Heart right ventricle (tissue), 16 donors: ENCODE measurements around the gene FTO. TPM values are rescaled to one million over a fixed set of nuclear protein-coding genes. Genes with fewer than 3 reads are reported as not detected.

Experiments
- ATAC-seq, 8 donors: fragments of 200-7000 bp; cut with Tn5 transposase; one replicate each; pipeline ENCODE4 v1.9.1; 2020; ENCODE audit warnings: mild to moderate bottlenecking in 8 of 8, moderate library complexity in 8 of 8, moderate number of reproducible peaks in 1 of 8
- DNase-seq, 2 donors: peaks; one replicate each; pipeline ENCODE4 v3.0.0-alpha.2; 2020
- H3K27ac ChIP-seq, 10 donors: fragments of 200-600 bp; sonication (generic) in 2 of 10; one replicate each; pipeline versions ENCODE4 v1.5.0 to v1.8.0; 2020 to 2022; ENCODE audit warnings: mild to moderate bottlenecking in 3 of 10
- H3K27me3 ChIP-seq, 7 donors: fragments of 200-600 bp; one replicate each; pipeline ENCODE4 v1.8.0; 2021 to 2022; ENCODE audit warnings: mild to moderate bottlenecking in 2 of 7
- H3K36me3 ChIP-seq, 9 donors: fragments of 200-600 bp; sonication (generic) in 1 of 9; one replicate each; pipeline versions ENCODE4 v1.5.0 to v1.8.0; 2020 to 2022; ENCODE audit warnings: mild to moderate bottlenecking in 2 of 9
- H3K4me1 ChIP-seq, 9 donors: fragments of 200-600 bp; sonication (generic) in 1 of 9; one replicate each; pipeline versions ENCODE4 v1.5.0 to v1.8.0; 2020 to 2022; ENCODE audit warnings: mild to moderate bottlenecking in 4 of 9
- H3K4me3 ChIP-seq, 10 donors: fragments of 200-600 bp; sonication (generic) in 2 of 10; one replicate each; pipeline versions ENCODE4 v1.5.0 to v1.8.0; 2020 to 2022; ENCODE audit warnings: mild to moderate bottlenecking in 7 of 10, moderate library complexity in 2 of 10
- H3K9me3 ChIP-seq, 11 donors: fragments of 200-600 bp in 10 of 11; sonication (generic) in 2 of 11; one replicate each; pipeline versions ENCODE4 v1.5.0 to v1.8.0; 2013 to 2022; ENCODE audit warnings: mild to moderate bottlenecking in 2 of 11, control low read depth in 1 of 11, moderate library complexity in 1 of 11
- WGBS, 2 donors: extraction: QIAGEN DNeasy Blood & Tissue Kit; methylation state at CpG; one replicate each; pipeline ENCODE4 v1.1.7; 2013; ENCODE audit warnings: inconsistent platforms in 1 of 2; 5-methylcytosine and 5-hydroxymethylcytosine counted together
- intact Hi-C, 10 donors: fragments of 100-400 bp; cut with DNase I; formaldehyde crosslinking; loops; one replicate each; pipeline versions ENCODE4 v1.11.1 to v1.14.2; 2022
- polyA plus RNA-seq, 2 donors: library from polyadenylated mRNA; stranded (reverse); fragments of 200-250 nt; gene quantifications; one replicate each; pipeline ENCODE4 v1.2.3, GENCODE V29; 2013
- total RNA-seq, 10 donors: library from RNA; stranded (reverse); fragmentation: NEBNext Ultra II Directional in 3 of 10; extraction: Animal tissue kit (Norgen Biotek cat#: 25700) in 3 of 10; gene quantifications; one replicate each; pipeline versions ENCODE4 v1.2.1 to v1.2.4, GENCODE V29; 2021 to 2023
- TF ChIP-seq, protein P1 (sequence below), 9 donors: fragments of 200-600 bp; sonication (generic) in 2 of 9; IDR thresholded peaks; one replicate each; pipeline versions ENCODE4 v1.5.0 to v1.8.0; 2021 to 2022; ENCODE audit warnings: antibody characterized with exemption in 9 of 9, mild to moderate bottlenecking in 5 of 9, moderate library complexity in 1 of 9
- donor health status: Arrhythmogenic right ventricular cardiomyopathy.
- donor health status: ischemic (EF 13 %, LVEDD 7.1; RV severe dilation, severe dysfunction).
- donor health status: healthy with polysubstance abuse.
- donor health status: DM: no; HTN: yes; CAD: no.
- donor health status: DM: no; HTN: no; CAD: no.
- donor health status: ischemic (EF 25% LVEDD 6.9; RV normal size, moderate dysfunction).
- donor health status: ischemic (EF 25% LVEDD 5.7; RV mildly dilated, moderate dysfunction).
- donor health status: healthy.
- donor health status: DM: yes; HTN: yes; CAD: no.
- donor health status: Ischemic cardiomyopathy.
- donor health status: ischemic (EF 35%, LVEDD 5.7; RV mildly dilated, moderate dysfunction).
- donor health status: nonischemic (EF 11% LVEDD 7.7; RV severe dilation, severe dysfunction).
- donor health status: DM: yes; HTN: yes; CAD: no.
- donor health status: PGD.
- donor health status: ischemic (EF 29% LVEDD 5.4; RV normal size, mild dysfunction).
- donor health status: nonischemic (EF 23%, LVEDD 6.1; RV moderate dilation, normal function).

FTO gene
- total and polyA plus RNA-seq, 12 donors, result 8.5 to 103 (median 90.0) TPM

DNA sequence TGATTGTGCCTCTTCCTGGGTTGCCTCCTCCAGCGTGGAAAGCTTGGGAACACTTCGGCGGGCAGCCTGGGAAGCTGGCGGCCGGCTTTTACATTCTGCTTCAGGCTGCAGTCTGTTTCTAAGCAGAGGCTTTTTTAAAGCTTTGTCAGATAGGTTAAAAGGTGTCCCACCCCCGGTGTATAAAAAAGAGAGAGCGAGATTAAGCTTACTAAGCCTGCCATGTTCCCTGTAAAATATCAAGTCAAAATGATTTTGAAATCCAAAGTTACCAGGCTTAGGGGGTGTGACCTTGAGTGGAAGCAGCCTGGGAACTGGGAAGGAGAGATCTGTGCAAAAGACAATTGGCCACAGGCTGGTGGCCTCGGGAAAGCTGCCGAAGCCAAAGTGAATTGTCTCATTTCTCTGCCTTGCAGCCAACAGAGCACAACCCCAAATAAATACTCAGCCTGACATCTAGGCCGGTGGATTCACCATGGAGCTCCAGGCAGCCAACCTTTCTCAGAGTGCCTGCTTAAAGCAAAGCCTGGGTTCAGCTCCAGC lies 254.5 kb downstream of the FTO start:
- ATAC-seq, result peak in 7 of 8 donors; percentile 42 to 65 (median 56)
- 70 to 73% methylated on average over 10 of the region's 10 CpGs for WGBS, 2 donors

DNA sequence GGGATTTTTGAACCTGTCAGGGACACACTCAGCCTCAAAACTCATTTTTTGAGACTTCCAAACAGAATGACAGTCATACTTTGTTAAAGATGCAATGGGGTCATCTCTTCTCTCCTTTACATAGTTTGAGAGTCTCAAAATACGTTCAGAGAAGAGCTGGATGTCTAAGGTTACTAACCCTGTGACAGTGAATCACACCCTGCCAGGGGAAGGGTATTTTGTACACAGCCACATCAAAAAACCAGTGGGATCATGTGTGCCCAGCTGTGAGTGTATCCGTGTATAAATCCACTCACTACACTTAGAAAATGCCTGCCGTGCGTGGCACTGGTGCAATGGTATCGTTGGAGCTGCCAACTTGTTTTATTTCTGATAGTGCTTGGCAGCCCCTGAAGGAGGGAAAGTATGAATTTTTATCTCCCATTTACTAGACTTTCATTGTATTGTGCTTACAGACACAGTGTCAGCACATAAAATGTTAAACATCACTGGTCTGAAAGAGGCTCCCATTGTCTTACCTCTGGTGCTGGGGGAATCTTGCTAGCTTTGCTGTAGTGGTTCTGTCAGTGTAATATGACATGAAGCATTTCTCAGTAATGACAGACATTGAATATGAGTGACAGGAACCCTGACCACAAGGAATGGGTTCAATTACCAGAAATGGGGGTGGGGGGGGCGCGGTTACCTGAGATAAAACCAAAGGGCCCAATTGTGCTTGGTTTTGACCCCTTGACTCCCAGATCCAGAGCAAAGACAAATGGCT lies 256.3 kb downstream of the FTO start:
- no peak for DNase-seq
- no peaks in the 10 kb centered on the region for H3K27me3 ChIP-seq
- TF ChIP-seq, protein P1, sequence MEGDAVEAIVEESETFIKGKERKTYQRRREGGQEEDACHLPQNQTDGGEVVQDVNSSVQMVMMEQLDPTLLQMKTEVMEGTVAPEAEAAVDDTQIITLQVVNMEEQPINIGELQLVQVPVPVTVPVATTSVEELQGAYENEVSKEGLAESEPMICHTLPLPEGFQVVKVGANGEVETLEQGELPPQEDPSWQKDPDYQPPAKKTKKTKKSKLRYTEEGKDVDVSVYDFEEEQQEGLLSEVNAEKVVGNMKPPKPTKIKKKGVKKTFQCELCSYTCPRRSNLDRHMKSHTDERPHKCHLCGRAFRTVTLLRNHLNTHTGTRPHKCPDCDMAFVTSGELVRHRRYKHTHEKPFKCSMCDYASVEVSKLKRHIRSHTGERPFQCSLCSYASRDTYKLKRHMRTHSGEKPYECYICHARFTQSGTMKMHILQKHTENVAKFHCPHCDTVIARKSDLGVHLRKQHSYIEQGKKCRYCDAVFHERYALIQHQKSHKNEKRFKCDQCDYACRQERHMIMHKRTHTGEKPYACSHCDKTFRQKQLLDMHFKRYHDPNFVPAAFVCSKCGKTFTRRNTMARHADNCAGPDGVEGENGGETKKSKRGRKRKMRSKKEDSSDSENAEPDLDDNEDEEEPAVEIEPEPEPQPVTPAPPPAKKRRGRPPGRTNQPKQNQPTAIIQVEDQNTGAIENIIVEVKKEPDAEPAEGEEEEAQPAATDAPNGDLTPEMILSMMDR (IDR thresholded peaks at IDR 0.05), result no peak
- intact Hi-C loops, result no loop called here
- H3K36me3 ChIP-seq, result peaks cover 0 to 6% (median 0%) of the 10 kb centered on the region in 9 donors
- H3K4me1 ChIP-seq, result peaks cover 0 to 30% (median 5%) of the 10 kb centered on the region in 9 donors
- no peaks in the 10 kb centered on the region for H3K9me3 ChIP-seq
- H3K27ac ChIP-seq, result no peak overlapping the region
- 65 to 77% methylated on average over 7 of the region's 7 CpGs for WGBS, 2 donors
- peak in 2 of 8 donors; percentile 18 to 30 for ATAC-seq
- no peak overlapping the region for H3K4me3 ChIP-seq

More for the DNA sequence above, 254.5 kb downstream of the FTO start:
- H3K27ac ChIP-seq, result peak overlapping the region in 8 of 10 donors; percentile 5 to 57 (median 48)
- no peak overlapping the region for H3K4me3 ChIP-seq
- intact Hi-C loops, result loop anchor here in 2 of 10 donors (10.0 kb wide), 2 partner anchors 326 to 856 kb away; partner anchors contain the start of gene IRX3 (in 1 of the 2)
- TF ChIP-seq, protein P1 (IDR thresholded peaks at IDR 0.05), result no peak
- H3K4me1 ChIP-seq, result peaks cover 0 to 30% (median 5%) of the 10 kb centered on the region in 9 donors
- H3K36me3 ChIP-seq, result peaks cover 0 to 6% (median 0%) of the 10 kb centered on the region in 9 donors
- DNase-seq, result no peak
- no peaks in the 10 kb centered on the region for H3K27me3 ChIP-seq
- no peaks in the 10 kb centered on the region for H3K9me3 ChIP-seq

DNA sequence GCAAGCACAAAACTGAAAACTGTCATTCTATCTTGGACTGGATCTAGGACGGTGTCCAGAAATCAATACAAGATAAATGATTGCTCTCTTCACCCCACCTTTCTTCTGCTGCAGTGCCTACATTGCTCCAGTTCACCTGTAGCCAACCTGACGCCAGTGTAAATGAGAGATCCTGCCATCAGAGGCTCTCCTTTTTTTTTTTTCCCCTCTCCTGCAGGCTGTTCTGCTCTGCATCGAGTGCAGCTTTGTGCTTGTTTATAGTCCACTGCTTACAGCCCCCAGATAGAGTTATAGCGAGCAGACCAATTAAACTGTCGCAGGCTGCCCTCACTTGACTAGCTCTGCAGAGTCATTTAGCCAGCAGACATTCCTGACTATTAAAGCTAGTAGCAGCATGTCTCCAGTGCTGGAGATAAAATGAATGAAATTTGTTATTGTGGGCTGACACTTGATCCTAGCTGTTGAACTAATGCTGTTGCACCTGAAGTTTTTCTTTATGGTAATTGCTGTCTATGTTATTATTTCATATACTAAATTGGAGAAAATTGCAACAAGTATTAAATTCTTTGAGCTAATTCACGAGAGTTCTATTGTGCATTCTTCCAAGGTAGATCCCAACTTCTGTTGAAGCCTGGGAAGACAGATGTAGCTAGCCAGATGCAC lies 257.1 kb downstream of the FTO start:
- H3K4me3 ChIP-seq, result no peak overlapping the region
- 74 to 82% methylated on average over 6 of the region's 6 CpGs for WGBS, 2 donors
- TF ChIP-seq, protein P1 (IDR thresholded peaks at IDR 0.05), result no peak
- intact Hi-C loops, result no loop called here
- no peak overlapping the region for H3K27ac ChIP-seq
- no peaks in the 10 kb centered on the region for H3K27me3 ChIP-seq
- peak in 5 of 8 donors; percentile 38 to 75 (median 59) for ATAC-seq
- no peak for DNase-seq
- no peaks in the 10 kb centered on the region for H3K9me3 ChIP-seq
- peaks cover 0 to 6% (median 0%) of the 10 kb centered on the region in 9 donors for H3K36me3 ChIP-seq
- H3K4me1 ChIP-seq, result peaks cover 0 to 30% (median 5%) of the 10 kb centered on the region in 9 donors

DNA sequence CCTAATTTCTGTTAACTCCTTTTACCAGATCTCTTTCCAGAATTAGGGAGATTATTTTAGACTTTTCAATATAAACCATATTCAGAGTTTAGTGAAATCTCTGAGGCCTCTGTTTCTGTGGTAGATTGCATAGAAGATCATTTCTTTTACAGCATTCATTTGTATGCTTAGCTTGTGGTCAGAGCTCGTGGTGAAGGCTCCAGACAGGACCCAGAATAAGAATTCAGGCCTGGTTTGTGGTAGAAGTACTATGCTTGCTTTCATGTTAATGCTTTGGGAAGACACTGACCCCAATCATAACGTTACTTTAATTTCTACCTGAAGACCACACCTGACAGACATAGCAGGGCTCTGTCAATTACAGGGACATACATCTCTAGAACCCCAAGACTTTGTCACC lies 258.1 kb downstream of the FTO start:
- ATAC-seq (no peak), DNase-seq (no peak)
- intact Hi-C loops, result no loop called here
- Histone ChIP-seq H3K4me3 (no peak overlapping the region), H3K4me1 (peaks cover 0 to 33% (median 5%) of the 10 kb centered on the region in 9 donors), H3K36me3 (peaks cover 0 to under 1% (median 0%) of the 10 kb centered on the region in 9 donors), H3K27ac (no peak overlapping the region), H3K9me3 (no peaks in the 10 kb centered on the region), H3K27me3 (no peaks in the 10 kb centered on the region)
- 95 to 96% methylated on average over 2 of the region's 2 CpGs for WGBS, 2 donors
- TF ChIP-seq, protein P1 (IDR thresholded peaks at IDR 0.05), result no peak
